Tibial nerve (tissue), 4 donors: ENCODE measurements around the gene HID1.

Source experiments
- EP300 ChIP-seq, 2 donors: sonication (generic); formaldehyde crosslinking; IDR thresholded peaks; one replicate each; pipeline ENCODE4 v1.6.1; 2017; ENCODE audit warnings: antibody characterized with exemption in 2 of 2, mild to moderate bottlenecking in 1 of 2
- POLR2A ChIP-seq, 2 donors: fragments of 450-650 bp; IDR thresholded peaks; one replicate each; pipeline ENCODE4 v1.6.1; 2017; ENCODE audit warnings: antibody characterized with exemption in 2 of 2, mild to moderate bottlenecking in 2 of 2, moderate library complexity in 2 of 2
- TF ChIP-seq, protein P1 (sequence below), 5 experiments: fragments of 200-600 bp in 3 of 5; fragments of 450-650 bp in 2 of 5; sonication (generic) in 3 of 5; IDR thresholded peaks; one replicate each; pipeline ENCODE4 v1.5.1; 2016 to 2019; ENCODE audit warnings: antibody characterized with exemption in 5 of 5, mild to moderate bottlenecking in 3 of 5, moderate library complexity in 2 of 5

DNA sequence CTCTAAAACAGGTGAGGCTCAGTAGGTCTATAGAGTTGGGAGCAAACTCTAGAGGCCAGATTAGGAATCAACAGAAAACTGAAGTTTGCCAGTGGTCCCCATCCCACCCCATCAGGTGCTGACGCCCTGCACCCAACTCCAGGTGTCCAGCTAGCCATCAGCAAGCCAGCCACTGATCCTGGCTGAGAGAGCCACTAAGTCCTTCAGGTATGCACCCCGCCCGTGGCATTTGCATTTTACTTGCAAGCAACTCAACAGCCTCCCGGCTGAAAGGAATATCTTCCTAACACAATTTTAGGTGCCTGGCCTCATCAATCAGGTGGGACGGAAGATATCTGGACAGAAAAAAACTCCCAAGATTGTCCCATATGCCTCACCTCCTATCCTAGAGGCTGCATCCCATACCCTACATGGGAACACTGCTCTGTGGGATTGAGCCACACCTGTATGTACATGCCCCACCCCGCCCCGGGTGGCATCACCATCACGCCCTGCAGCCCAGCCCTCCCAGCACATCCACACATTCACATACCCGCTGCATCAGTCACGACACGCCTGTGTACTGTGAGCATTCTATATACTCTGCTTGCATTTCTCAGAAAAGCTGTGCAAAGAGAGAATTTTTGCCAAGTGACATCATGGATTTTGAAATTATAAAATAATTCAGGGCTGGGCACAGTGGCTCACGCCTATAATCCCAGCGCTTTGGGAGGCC is 28.6 kb downstream of the HID1 start:
- TF ChIP-seq, protein P1, sequence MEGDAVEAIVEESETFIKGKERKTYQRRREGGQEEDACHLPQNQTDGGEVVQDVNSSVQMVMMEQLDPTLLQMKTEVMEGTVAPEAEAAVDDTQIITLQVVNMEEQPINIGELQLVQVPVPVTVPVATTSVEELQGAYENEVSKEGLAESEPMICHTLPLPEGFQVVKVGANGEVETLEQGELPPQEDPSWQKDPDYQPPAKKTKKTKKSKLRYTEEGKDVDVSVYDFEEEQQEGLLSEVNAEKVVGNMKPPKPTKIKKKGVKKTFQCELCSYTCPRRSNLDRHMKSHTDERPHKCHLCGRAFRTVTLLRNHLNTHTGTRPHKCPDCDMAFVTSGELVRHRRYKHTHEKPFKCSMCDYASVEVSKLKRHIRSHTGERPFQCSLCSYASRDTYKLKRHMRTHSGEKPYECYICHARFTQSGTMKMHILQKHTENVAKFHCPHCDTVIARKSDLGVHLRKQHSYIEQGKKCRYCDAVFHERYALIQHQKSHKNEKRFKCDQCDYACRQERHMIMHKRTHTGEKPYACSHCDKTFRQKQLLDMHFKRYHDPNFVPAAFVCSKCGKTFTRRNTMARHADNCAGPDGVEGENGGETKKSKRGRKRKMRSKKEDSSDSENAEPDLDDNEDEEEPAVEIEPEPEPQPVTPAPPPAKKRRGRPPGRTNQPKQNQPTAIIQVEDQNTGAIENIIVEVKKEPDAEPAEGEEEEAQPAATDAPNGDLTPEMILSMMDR (IDR thresholded peaks at IDR 0.05) = no peak
- TF ChIP-seq POLR2A (IDR thresholded peaks at IDR 0.05) = no peak
- TF ChIP-seq EP300 (IDR thresholded peaks at IDR 0.05) = no peak
